Mesodermal cell (in vitro differentiated cells): ENCODE measurements around the gene NCMAP. TPM values are rescaled to one million over a fixed set of nuclear protein-coding genes. Genes with fewer than 3 reads are reported as not detected.
"Not testable (repeated sequence)": the region's sequence is repeated elsewhere in the genome, so short reads cannot be mapped to it uniquely, and the experiment has no call there.

Experiments
- H3K27ac ChIP-seq: 2 replicates; pipeline ENCODE4 v1.7.0; 2013; ENCODE audit warnings: mild to moderate bottlenecking, low read depth, low read length, moderate library complexity; ENCODE audit not compliant: severe bottlenecking
- H3K36me3 ChIP-seq: 2 replicates; pipeline ENCODE4 v1.7.1; 2013; ENCODE audit warnings: mild to moderate bottlenecking, low read length, moderate library complexity; ENCODE audit not compliant: control insufficient read depth, insufficient read depth
- H3K4me1 ChIP-seq: one replicate; pipeline ENCODE4 v1.7.1; 2013; ENCODE audit warnings: mild to moderate bottlenecking, low read length; ENCODE audit not compliant: insufficient read depth, control insufficient read depth, poor library complexity, severe bottlenecking
- H3K4me3 ChIP-seq: 2 replicates; pipeline ENCODE4 v1.7.0; 2013; ENCODE audit warnings: low read length, control low read depth, mild to moderate bottlenecking; ENCODE audit not compliant: insufficient read depth, poor library complexity, severe bottlenecking; ENCODE audit errors: extremely low read depth
- H3K9me3 ChIP-seq: 2 replicates; pipeline ENCODE4 v1.7.1; 2013; ENCODE audit warnings: mild to moderate bottlenecking, low read length, moderate library complexity; ENCODE audit not compliant: control insufficient read depth
- WGBS, 2 experiments: methylation state at CpG; one replicate each; pipeline ENCODE4 v1.1.5; 2013; ENCODE audit warnings: missing lambda C conversion rate in 2 of 2; ENCODE audit not compliant: insufficient coverage in 2 of 2; 5-methylcytosine and 5-hydroxymethylcytosine counted together
- polyA plus RNA-seq, 2 experiments: library from polyadenylated mRNA; stranded (reverse); fragments of 50-300 nt; gene quantifications; one replicate each; pipeline ENCODE4 v1.2.3, GENCODE V29; 2013

The NCMAP gene, protein sequence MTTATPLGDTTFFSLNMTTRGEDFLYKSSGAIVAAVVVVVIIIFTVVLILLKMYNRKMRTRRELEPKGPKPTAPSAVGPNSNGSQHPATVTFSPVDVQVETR
- polyA plus RNA-seq (2013, experiment 1 of 2), result not detected
- polyA plus RNA-seq (2013, experiment 2 of 2), result not detected

DNA sequence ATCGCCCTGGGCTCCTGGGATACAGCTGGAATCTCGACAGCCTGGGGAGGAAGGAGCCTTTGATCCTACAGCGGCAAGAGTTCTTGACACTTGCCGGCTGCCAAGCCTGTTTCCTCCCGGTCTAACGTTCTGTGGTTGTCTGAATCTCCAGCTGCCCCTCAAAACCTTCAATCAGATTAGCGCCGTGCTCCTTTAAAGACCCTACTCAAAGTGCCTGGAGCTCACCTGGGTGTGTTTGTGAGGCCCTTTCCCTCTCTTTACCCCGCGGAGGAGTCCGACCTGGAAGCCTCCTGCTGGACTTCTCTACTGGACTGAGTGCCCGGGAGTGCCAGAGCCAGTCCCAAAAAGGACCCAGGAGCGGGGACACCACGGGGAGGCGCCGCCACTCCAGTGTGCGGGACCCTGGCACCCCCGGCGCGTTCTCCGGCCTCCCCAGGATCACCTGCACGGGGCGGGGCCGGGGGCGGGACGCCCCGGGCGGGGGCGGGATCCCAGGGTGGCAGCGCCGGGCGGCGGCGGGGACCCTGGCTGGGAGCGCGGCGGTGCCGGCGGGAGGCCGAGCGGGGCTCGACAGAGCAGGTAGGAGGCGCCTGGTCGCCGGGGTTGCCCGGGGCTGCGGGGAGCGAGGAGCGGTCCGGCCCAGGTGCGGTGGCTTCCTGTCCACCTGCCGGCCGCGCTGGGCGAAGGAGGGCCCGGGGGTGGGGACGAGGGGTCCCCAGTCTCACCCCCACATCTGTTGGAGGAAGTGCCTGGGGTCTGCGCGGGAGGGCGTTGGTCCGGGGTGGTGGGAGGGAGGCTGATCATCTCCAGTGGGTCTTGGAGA lies at the start of gene NCMAP:
Gene NCMAP (plus strand): TSS at position 497 of the 823 bp plus-strand sequence. CDS start 39,344 bp downstream, outside the sequence.
- 2 to 11% methylated on average over 9 to 49 of the region's 61 CpGs for WGBS, 2 experiments
- Histone ChIP-seq H3K36me3 (no peaks in the 10 kb centered on the region), H3K4me1 (peaks cover 8% of the 10 kb centered on the region), H3K9me3 (no peaks in the 10 kb centered on the region), H3K4me3 (peak within 1 kb of the TSS; percentile 16), H3K27ac (no peak within 1 kb of the TSS)

DNA sequence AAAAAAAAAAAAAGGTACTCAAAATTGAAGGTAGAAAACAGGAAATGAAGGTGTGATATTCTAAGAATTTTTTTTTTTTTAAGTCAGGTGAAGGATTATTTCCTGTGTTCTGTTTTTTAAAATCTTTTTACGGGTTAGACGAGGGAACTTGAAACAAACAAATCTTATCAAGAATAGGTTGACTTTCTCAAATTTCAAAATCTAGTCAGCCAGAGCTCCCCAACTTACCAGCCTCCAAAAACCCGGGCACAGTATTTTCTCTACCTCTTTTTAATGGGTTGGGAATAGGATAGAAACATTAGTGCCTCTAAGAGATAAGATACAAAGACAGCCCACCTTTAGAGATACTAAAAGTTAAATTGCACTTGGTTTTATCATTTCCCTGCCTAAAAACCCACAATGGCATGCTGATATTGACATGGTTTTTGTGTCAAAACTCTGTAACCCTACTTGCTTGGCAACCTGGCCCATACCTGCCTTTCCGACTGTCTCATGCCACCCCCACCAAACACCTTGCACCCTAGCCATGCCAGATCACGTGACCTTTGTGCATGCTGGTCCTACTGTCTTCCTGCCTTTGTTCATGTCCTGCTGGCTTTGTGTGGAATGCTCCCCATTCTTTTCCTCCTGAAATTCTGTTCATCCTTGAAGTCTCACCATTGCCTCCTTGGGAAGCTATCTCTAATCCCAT lies 49.1 kb upstream of the NCMAP start:
- no peak overlapping the region for H3K4me3 ChIP-seq
- H3K36me3 ChIP-seq, result no peaks in the 10 kb centered on the region
- no peak overlapping the region for H3K27ac ChIP-seq
- 86 to 87% methylated on average over 2 of the region's 5 CpGs for WGBS, 2 experiments
- no peaks in the 10 kb centered on the region for H3K9me3 ChIP-seq
- H3K4me1 ChIP-seq, result peaks cover 11% of the 10 kb centered on the region

DNA sequence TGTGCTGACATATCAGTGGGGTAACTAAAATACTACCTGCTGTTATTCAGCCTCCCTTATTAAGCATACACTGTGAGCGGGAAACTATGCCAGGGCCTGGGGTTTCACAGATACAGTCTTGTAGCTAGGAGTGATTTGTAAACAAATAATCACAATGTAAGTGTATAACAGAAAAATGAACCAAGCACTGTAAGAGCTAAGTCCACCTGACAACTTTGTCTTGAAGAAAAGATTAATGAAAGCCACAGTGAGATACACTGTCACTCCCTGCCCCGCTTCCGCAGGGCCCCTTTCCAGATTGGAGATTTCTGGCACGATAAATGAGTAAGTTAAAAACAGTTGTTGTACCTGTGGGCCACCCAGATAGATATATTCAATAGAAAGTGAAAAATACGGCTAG lies 48.5 kb upstream of the NCMAP start:
- Histone ChIP-seq H3K4me1 (peaks cover 11% of the 10 kb centered on the region), H3K36me3 (no peaks in the 10 kb centered on the region), H3K9me3 (no peaks in the 10 kb centered on the region), H3K27ac (no peak overlapping the region), H3K4me3 (no peak overlapping the region)
- 96 to 100% methylated on average over 4 of the region's 5 CpGs for WGBS, 2 experiments

DNA sequence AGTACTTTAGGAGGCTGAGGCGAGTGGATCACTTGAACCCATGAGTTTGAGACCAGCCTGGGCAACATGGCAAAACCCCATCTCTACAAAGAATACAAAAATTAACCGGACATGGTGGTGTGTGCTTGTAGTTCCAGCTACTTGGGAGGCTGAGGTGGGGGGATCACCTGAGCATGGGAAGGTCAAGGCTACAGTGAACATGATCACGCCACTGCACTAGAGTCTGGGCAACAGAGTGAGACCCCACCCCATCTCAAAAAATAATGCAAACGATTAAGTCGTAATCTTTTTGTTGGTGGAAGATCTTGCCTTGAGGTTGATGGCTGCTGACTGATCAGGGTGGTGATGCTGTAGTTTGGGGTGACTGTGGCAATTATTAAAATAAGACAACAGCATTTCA lies 47.0 kb upstream of the NCMAP start:
- WGBS, 2 experiments, result 93 to 95% methylated on average over 3 of the region's 5 CpGs
- Histone ChIP-seq H3K4me3 (no peak overlapping the region), H3K9me3 (no peaks in the 10 kb centered on the region), H3K27ac (no peak overlapping the region), H3K4me1 (peaks cover 10% of the 10 kb centered on the region), H3K36me3 (no peaks in the 10 kb centered on the region)

DNA sequence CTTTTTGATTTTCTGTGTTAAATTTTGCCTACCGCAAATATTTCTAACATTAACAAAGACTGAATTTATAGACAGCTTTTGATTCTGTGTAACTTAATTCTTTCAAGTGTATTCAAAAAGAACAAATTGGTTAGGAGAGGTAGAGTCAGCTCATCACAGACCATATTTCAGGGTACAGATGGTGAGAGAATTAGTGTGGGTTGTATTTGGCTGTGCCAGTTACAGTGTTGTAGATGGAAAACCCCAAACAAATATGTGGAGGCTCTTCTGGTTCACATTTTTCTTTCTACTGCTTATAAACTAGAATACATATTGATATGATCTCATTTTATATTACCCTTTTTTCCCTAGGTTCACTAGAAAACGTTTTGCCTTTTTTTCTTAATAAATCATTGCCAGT lies 42.2 kb upstream of the NCMAP start:
- no peaks in the 10 kb centered on the region for H3K9me3 ChIP-seq
- no CpG with 5 or more reads among the region's 2 CpGs for WGBS, 2 experiments
- H3K4me3 ChIP-seq, result no peak overlapping the region
- no peak overlapping the region for H3K27ac ChIP-seq
- peaks cover 3% of the 10 kb centered on the region for H3K4me1 ChIP-seq
- peaks cover 5% of the 10 kb centered on the region for H3K36me3 ChIP-seq

GRCh38 chr1:24514946-24515345 lies 40.9 kb upstream of the NCMAP start:
- no peak overlapping the region for H3K4me3 ChIP-seq

GRCh38 chr1:24515671-24516209 lies 40.1 kb upstream of the NCMAP start:
- not testable (repeated sequence) for H3K27ac ChIP-seq, H3K36me3 ChIP-seq, H3K4me1 ChIP-seq, H3K4me3 ChIP-seq, H3K9me3 ChIP-seq
- WGBS, 2 experiments, result 91 to 95% methylated on average over 10 to 13 of the region's 14 CpGs

More at GRCh38 chr1:24514946-24515345, 40.9 kb upstream of the NCMAP start:
- H3K36me3 ChIP-seq, result peaks cover 5% of the 10 kb centered on the region
- no peak overlapping the region for H3K27ac ChIP-seq
- H3K9me3 ChIP-seq, result no peaks in the 10 kb centered on the region
- H3K4me1 ChIP-seq, result no peaks in the 10 kb centered on the region
- 89 to 95% methylated on average over 2 to 4 of the region's 5 CpGs for WGBS, 2 experiments

DNA sequence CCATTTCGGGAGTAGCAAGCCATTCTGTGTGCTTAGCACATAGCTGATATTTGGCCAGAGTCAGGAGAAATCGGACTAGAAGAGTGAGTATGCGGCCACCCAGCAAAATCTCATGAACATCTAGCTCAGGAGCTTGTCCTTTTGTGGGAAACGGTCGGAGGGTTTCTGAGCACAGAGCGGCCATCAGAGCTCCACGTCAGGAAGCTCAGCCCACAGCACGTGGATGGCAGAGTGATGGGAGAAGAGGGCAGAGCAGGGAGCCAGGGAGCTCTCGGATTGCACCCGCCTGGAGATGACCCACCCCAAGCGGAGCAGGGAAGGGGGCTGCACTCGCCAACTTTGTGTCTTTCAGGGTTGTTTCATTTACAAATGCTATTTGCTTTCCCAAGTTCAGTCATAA lies 39.4 kb upstream of the NCMAP start:
- Histone ChIP-seq H3K4me3 (no peak overlapping the region), H3K4me1 (no peaks in the 10 kb centered on the region), H3K9me3 (no peaks in the 10 kb centered on the region), H3K36me3 (peaks cover 5% of the 10 kb centered on the region), H3K27ac (no peak overlapping the region)
- 84 to 91% methylated on average over 10 to 11 of the region's 12 CpGs for WGBS, 2 experiments

DNA sequence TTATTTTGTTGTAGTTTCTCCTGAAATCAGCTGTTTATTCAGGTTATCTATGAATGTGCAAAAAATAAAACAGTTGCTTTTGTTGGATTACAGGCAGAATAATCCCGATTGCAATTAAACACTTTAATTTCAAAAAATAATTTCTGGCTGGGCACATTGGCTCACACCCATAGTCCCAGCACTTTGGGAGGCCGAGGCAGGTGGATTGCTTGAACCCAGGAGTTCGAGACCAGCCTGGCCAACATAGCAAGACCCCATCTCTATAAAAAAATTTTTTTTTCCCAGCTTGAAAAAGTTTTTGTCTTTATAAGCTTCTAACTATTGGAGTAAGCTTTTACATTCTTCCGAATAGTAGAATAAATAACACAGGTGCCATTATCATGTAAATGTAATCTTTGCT lies 38.0 kb upstream of the NCMAP start:
- H3K4me1 ChIP-seq, result no peaks in the 10 kb centered on the region
- H3K36me3 ChIP-seq, result peaks cover 5% of the 10 kb centered on the region
- H3K4me3 ChIP-seq, result no peak overlapping the region
- WGBS, 2 experiments, result 83 to 100% methylated on average over 1 to 2 of the region's 4 CpGs
- H3K9me3 ChIP-seq, result no peaks in the 10 kb centered on the region
- H3K27ac ChIP-seq, result no peak overlapping the region

DNA sequence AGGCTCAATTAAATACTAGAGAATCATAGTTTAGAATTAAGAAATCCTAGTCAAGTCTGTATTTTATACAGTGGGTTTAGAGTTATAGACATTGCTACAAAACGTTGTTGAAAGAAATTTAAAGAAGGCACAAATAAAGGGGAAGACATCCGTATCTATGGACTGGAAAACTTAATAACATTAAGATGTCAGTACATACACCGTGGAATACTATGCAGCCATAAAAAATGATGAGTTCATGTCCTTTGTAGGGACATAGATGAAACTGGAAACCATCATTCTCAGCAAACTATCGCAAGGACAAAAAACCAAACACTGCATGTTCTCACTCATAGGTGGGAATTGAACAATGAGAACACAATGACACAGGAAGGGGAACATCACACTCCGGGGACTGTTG lies 35.6 kb upstream of the NCMAP start:
- H3K4me1 ChIP-seq, H3K9me3 ChIP-seq, H3K36me3 ChIP-seq, H3K27ac ChIP-seq, H3K4me3 ChIP-seq: not testable (repeated sequence)
- 100% methylated on average over 1 of the region's 5 CpGs; no CpG with 5 or more reads in 1 of the 2 experiments for WGBS, 2 experiments
